Measurements from ENCODE around the gene PROC. TPM values are rescaled to one million over a fixed set of nuclear protein-coding genes. Genes with fewer than 3 reads are reported as not detected.

The PROC gene
- total RNA-seq, 2 donors from 2014 or later = not detected

DNA sequence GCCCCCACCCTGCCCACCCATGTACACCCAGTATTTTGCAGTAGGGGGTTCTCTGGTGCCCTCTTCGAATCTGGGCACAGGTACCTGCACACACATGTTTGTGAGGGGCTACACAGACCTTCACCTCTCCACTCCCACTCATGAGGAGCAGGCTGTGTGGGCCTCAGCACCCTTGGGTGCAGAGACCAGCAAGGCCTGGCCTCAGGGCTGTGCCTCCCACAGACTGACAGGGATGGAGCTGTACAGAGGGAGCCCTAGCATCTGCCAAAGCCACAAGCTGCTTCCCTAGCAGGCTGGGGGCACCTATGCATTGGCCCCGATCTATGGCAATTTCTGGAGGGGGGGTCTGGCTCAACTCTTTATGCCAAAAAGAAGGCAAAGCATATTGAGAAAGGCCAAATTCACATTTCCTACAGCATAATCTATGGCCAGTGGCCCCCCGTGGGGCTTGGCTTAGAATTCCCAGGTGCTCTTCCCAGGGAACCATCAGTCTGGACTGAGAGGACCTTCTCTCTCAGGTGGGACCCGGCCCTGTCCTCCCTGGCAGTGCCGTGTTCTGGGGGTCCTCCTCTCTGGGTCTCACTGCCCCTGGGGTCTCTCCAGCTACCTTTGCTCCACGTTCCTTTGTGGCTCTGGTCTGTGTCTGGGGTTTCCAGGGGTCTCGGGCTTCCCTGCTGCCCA lies 9.3 kb downstream of the PROC start:
- Histone ChIP-seq H3K4me1 (replicated peaks) (peaks cover 7% of the 10 kb centered on the region), H3K4me3 (no peak overlapping the region), H3K27me3 (replicated peaks; ENCODE audit: insufficient read depth) (peaks cover 7% of the 10 kb centered on the region), H3K36me3 (no peaks in the 10 kb centered on the region), H3K9me3 (no peaks in the 10 kb centered on the region), H3K27ac (no peak overlapping the region)
- 89% methylated on average over 7 of the region's 7 CpGs for WGBS
- intact Hi-C loops (cut with DNase I) = no loop called here
- no peak for DNase-seq (ENCODE audit: low spot score)
- TF ChIP-seq POLR2A (IDR thresholded peaks at IDR 0.05) (no peak), POLR2AphosphoS5 (IDR thresholded peaks at IDR 0.05) (no peak)
- TF ChIP-seq, protein P1, sequence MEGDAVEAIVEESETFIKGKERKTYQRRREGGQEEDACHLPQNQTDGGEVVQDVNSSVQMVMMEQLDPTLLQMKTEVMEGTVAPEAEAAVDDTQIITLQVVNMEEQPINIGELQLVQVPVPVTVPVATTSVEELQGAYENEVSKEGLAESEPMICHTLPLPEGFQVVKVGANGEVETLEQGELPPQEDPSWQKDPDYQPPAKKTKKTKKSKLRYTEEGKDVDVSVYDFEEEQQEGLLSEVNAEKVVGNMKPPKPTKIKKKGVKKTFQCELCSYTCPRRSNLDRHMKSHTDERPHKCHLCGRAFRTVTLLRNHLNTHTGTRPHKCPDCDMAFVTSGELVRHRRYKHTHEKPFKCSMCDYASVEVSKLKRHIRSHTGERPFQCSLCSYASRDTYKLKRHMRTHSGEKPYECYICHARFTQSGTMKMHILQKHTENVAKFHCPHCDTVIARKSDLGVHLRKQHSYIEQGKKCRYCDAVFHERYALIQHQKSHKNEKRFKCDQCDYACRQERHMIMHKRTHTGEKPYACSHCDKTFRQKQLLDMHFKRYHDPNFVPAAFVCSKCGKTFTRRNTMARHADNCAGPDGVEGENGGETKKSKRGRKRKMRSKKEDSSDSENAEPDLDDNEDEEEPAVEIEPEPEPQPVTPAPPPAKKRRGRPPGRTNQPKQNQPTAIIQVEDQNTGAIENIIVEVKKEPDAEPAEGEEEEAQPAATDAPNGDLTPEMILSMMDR (IDR thresholded peaks at IDR 0.05) = no peak

DNA sequence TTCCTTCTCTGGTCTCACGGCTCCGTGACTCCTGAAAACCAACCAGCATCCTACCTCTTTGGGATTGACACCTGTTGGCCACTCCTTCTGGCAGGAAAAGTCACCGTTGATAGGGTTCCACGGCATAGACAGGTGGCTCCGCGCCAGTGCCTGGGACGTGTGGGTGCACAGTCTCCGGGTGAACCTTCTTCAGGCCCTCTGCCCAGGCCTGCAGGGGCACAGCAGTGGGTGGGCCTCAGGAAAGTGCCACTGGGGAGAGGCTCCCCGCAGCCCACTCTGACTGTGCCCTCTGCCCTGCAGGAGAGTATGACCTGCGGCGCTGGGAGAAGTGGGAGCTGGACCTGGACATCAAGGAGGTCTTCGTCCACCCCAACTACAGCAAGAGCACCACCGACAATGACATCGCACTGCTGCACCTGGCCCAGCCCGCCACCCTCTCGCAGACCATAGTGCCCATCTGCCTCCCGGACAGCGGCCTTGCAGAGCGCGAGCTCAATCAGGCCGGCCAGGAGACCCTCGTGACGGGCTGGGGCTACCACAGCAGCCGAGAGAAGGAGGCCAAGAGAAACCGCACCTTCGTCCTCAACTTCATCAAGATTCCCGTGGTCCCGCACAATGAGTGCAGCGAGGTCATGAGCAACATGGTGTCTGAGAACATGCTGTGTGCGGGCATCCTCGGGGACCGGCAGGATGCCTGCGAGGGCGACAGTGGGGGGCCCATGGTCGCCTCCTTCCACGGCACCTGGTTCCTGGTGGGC lies 10.0 kb downstream of the PROC start:
- TF ChIP-seq POLR2A (IDR thresholded peaks at IDR 0.05) = no peak
- no peak for TF ChIP-seq POLR2AphosphoS5 (IDR thresholded peaks at IDR 0.05)
- TF ChIP-seq, protein P1 (IDR thresholded peaks at IDR 0.05) = no peak
- Histone ChIP-seq H3K27me3 (replicated peaks; ENCODE audit: insufficient read depth) (peaks cover under 1% of the 10 kb centered on the region), H3K36me3 (no peaks in the 10 kb centered on the region), H3K9me3 (no peaks in the 10 kb centered on the region), H3K4me1 (replicated peaks) (peaks cover 1% of the 10 kb centered on the region), H3K27ac (no peak overlapping the region), H3K4me3 (no peak overlapping the region)
- no peak for DNase-seq (ENCODE audit: low spot score)
- intact Hi-C loops (cut with DNase I) = no loop called here
- WGBS = 93% methylated on average over 36 of the region's 36 CpGs

- intact Hi-C loops (cut with DNase I) = no loop called here
- TF ChIP-seq, protein P1 (IDR thresholded peaks at IDR 0.05) = no peak
- TF ChIP-seq POLR2A (IDR thresholded peaks at IDR 0.05) = no peak
- TF ChIP-seq POLR2AphosphoS5 (IDR thresholded peaks at IDR 0.05) = no peak
- WGBS = 90% methylated on average over 5 of the region's 6 CpGs
These were observed 10.5 kb downstream of the PROC start for GRCh38 chr2:127428815-127429109.

DNA sequence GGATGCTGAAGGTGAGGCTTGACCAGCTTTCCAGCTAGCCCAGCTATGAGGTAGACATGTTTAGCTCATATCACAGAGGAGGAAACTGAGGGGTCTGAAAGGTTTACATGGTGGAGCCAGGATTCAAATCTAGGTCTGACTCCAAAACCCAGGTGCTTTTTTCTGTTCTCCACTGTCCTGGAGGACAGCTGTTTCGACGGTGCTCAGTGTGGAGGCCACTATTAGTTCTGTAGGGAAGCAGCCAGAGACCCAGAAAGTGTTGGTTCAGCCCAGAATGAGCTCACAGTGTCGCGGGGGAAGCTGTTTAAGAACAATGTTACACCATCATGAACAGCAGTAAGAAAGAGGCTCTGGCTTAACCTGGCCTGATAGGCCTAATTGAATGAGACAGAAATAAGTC lies 11.1 kb downstream of the PROC start:
- WGBS = 93% methylated on average over 4 of the region's 4 CpGs
- intact Hi-C loops (cut with DNase I) = no loop called here
- DNase-seq (ENCODE audit: low spot score) = no peak

More at GRCh38 chr2:127428815-127429109, 10.5 kb downstream of the PROC start:
- no peaks in the 10 kb centered on the region for H3K36me3 ChIP-seq
- no peak for DNase-seq (ENCODE audit: low spot score)
- no peaks in the 10 kb centered on the region for H3K9me3 ChIP-seq
- H3K27ac ChIP-seq = no peak overlapping the region
- H3K4me1 ChIP-seq (replicated peaks) = no peaks in the 10 kb centered on the region
- H3K27me3 ChIP-seq (replicated peaks; ENCODE audit: insufficient read depth) = no peaks in the 10 kb centered on the region
- no peak overlapping the region for H3K4me3 ChIP-seq

More for the DNA sequence above, 11.1 kb downstream of the PROC start:
- no peaks in the 10 kb centered on the region for H3K4me1 ChIP-seq (replicated peaks)
- H3K27me3 ChIP-seq (replicated peaks; ENCODE audit: insufficient read depth) = no peaks in the 10 kb centered on the region
- H3K27ac ChIP-seq = no peak overlapping the region
- no peaks in the 10 kb centered on the region for H3K36me3 ChIP-seq
- H3K9me3 ChIP-seq = no peaks in the 10 kb centered on the region
- no peak for TF ChIP-seq POLR2A (IDR thresholded peaks at IDR 0.05)
- TF ChIP-seq, protein P1 (IDR thresholded peaks at IDR 0.05) = no peak
- no peak for TF ChIP-seq POLR2AphosphoS5 (IDR thresholded peaks at IDR 0.05)
- no peak overlapping the region for H3K4me3 ChIP-seq
